Measurements from ENCODE around the gene RDH5. TPM values are rescaled to one million over a fixed set of nuclear protein-coding genes. Genes with fewer than 3 reads are reported as not detected.

The RDH5 gene
- total RNA-seq, 1 donor from 2014 or later, result 4.1 TPM

DNA sequence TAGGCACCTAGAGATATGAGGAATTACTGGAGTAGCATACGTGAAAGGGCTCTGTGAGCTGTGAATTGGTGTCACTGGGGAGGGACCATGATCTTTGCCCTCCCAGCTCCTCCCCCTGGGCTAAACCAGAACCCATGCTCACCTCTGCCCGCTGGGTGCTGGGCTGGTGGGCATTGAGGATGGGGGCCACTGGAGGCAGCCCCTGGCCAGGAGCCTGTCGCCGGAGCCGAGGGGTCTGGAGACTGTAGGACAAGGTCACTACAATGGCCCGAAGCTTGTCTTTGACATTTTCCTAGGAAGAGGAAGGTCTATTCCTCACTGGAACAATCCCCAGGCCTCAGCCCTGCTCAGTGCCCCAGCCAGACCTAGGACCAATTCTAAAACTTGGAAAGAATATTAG is 24.1 kb upstream of the RDH5 start:
- no peaks in the 10 kb centered on the region for H3K27me3 Mint-ChIP-seq (ENCODE audit: unreplicated experiment)

GRCh38 chr12:55696796-55697462 is 23.3 kb upstream of the RDH5 start:
- Mint-ChIP-seq H3K9me3 (ENCODE audit: unreplicated experiment) (no peaks in the 10 kb centered on the region), H3K4me1 (ENCODE audit: unreplicated experiment) (no peaks in the 10 kb centered on the region), H3K27me3 (ENCODE audit: unreplicated experiment) (no peaks in the 10 kb centered on the region), H3K27ac (ENCODE audit: unreplicated experiment) (no peak overlapping the region), H3K4me3 (ENCODE audit: unreplicated experiment) (no peak overlapping the region), H3K36me3 (ENCODE audit: unreplicated experiment) (no peaks in the 10 kb centered on the region)
- no peak for TF ChIP-seq CTCF (IDR thresholded peaks at IDR 0.05)
- DNase-seq (ENCODE audit: extremely low spot score, unreplicated experiment), result no peak

More for the DNA sequence above, 24.1 kb upstream of the RDH5 start:
- no peak overlapping the region for H3K27ac Mint-ChIP-seq (ENCODE audit: unreplicated experiment)
- H3K4me3 Mint-ChIP-seq (ENCODE audit: unreplicated experiment), result no peak overlapping the region
- no peaks in the 10 kb centered on the region for H3K9me3 Mint-ChIP-seq (ENCODE audit: unreplicated experiment)
- no peak for DNase-seq (ENCODE audit: extremely low spot score, unreplicated experiment)
- no peak for TF ChIP-seq CTCF (IDR thresholded peaks at IDR 0.05)
- no peaks in the 10 kb centered on the region for H3K4me1 Mint-ChIP-seq (ENCODE audit: unreplicated experiment)
- H3K36me3 Mint-ChIP-seq (ENCODE audit: unreplicated experiment), result no peaks in the 10 kb centered on the region

DNA sequence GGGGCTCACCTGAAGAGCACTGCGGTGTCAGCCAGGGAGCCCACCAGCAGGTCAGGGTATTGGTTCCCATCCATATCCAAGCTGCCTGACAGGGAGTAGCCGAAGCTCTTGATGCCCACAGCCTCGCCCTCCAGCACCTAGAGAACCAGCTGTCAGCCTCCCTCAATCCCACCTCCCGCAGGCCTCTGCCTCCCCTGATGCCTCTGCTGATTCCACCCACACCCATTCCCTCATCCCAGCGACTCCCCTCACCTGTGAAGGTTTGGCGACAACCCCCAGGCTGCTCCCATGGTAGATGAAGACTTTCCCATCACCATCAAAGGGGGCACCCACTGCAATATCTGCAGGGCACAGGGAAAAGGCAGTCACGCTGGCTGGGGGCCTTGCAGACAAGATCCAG is 22.5 kb upstream of the RDH5 start:
- Mint-ChIP-seq H3K4me1 (ENCODE audit: unreplicated experiment) (no peaks in the 10 kb centered on the region), H3K27me3 (ENCODE audit: unreplicated experiment) (no peaks in the 10 kb centered on the region), H3K9me3 (ENCODE audit: unreplicated experiment) (no peaks in the 10 kb centered on the region), H3K4me3 (ENCODE audit: unreplicated experiment) (no peak overlapping the region), H3K27ac (ENCODE audit: unreplicated experiment) (no peak overlapping the region), H3K36me3 (ENCODE audit: unreplicated experiment) (no peaks in the 10 kb centered on the region)
- no peak for DNase-seq (ENCODE audit: extremely low spot score, unreplicated experiment)
- TF ChIP-seq CTCF (IDR thresholded peaks at IDR 0.05), result no peak

GRCh38 chr12:55698241-55698955 is 21.8 kb upstream of the RDH5 start:
- Mint-ChIP-seq H3K4me3 (ENCODE audit: unreplicated experiment) (no peak overlapping the region), H3K36me3 (ENCODE audit: unreplicated experiment) (no peaks in the 10 kb centered on the region), H3K9me3 (ENCODE audit: unreplicated experiment) (no peaks in the 10 kb centered on the region), H3K27me3 (ENCODE audit: unreplicated experiment) (no peaks in the 10 kb centered on the region), H3K27ac (ENCODE audit: unreplicated experiment) (no peak overlapping the region), H3K4me1 (ENCODE audit: unreplicated experiment) (no peaks in the 10 kb centered on the region)
- no peak for TF ChIP-seq CTCF (IDR thresholded peaks at IDR 0.05)
- no peak for DNase-seq (ENCODE audit: extremely low spot score, unreplicated experiment)

DNA sequence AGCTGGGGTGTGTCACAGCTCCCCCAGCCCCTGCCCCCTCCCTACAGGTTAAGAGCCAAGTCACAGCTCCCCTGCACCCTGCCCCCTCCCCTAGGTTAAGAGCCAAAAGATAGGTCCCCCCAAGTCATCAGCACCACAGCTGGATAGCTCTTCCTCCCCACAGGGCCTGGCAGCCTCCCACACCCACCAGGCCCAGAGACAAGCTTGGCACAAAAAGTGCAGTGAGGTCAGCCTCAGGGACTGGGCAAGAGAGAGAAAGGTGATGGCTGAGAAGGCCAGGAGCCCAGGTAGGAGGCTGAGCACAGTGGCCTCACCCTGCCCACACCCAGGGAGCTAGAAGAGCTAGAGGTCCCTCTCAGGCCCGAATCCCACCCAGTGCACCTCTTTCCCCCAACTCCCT is 21.2 kb upstream of the RDH5 start:
- TF ChIP-seq CTCF (IDR thresholded peaks at IDR 0.05), result no peak
- H3K4me1 Mint-ChIP-seq (ENCODE audit: unreplicated experiment), result no peaks in the 10 kb centered on the region
- no peaks in the 10 kb centered on the region for H3K27me3 Mint-ChIP-seq (ENCODE audit: unreplicated experiment)
- no peak overlapping the region for H3K27ac Mint-ChIP-seq (ENCODE audit: unreplicated experiment)
- no peaks in the 10 kb centered on the region for H3K9me3 Mint-ChIP-seq (ENCODE audit: unreplicated experiment)
- no peak for DNase-seq (ENCODE audit: extremely low spot score, unreplicated experiment)
- H3K36me3 Mint-ChIP-seq (ENCODE audit: unreplicated experiment), result no peaks in the 10 kb centered on the region
- H3K4me3 Mint-ChIP-seq (ENCODE audit: unreplicated experiment), result no peak overlapping the region
